HEK293 (cell line): ENCODE results near the gene NUP85.

ENCODE experiments used
- CTCF ChIA-PET: fragments of 350-600 bp; formaldehyde crosslinking; extraction: SDS; loops from one replicate; lab custom pipeline; 2021; ENCODE audit warnings: antibody characterized with exemption; lab: Yijun Ruan, JAX
- POLR2A ChIA-PET: fragments of 300-600 bp; formaldehyde crosslinking; extraction: SDS; loops from one replicate; lab custom pipeline; 2020; ENCODE audit warnings: antibody characterized with exemption, inconsistent platforms; lab: Yijun Ruan, JAX
- H3K27ac ChIP-seq: fragments of 200-500 bp; sonication (Bioruptor generic); 2 replicates; pipeline ENCODE4 v1.5.1; 2014; ENCODE audit warnings: low read depth, low read length, control low read depth, inconsistent platforms; ENCODE audit errors: extremely low read depth
- H3K36me3 ChIP-seq, 2 experiments: fragments of 200-500 bp in 1 of 2; sonication (Bioruptor generic) in 1 of 2; 1 replicate in 1 of 2; 2 replicates in 1 of 2; pipeline ENCODE4 v1.5.1; 2014 to 2017; ENCODE audit warnings: inconsistent platforms in 2 of 2, low read length in 2 of 2; ENCODE audit not compliant: control insufficient read depth in 2 of 2, insufficient read depth in 1 of 2
- H3K4me1 ChIP-seq: fragments of 200-500 bp; sonication (Bioruptor generic); 2 replicates; pipeline ENCODE4 v1.5.1; 2014; ENCODE audit warnings: mild to moderate bottlenecking, low read length, inconsistent platforms; ENCODE audit not compliant: control insufficient read depth, insufficient read depth
- H3K4me3 ChIP-seq: 2 replicates; pipeline ENCODE4 v1.5.1; 2011; ENCODE audit warnings: low read depth, mild to moderate bottlenecking, control low read depth, low read length, moderate library complexity
- H3K9me3 ChIP-seq: fragments of 200-500 bp; sonication (Bioruptor generic); 2 replicates; pipeline ENCODE4 v1.5.1; 2014; ENCODE audit warnings: low read depth, low read length, inconsistent platforms; ENCODE audit not compliant: control insufficient read depth, insufficient read depth
- BCL11B ChIP-seq: fragments of 450-650 bp; formaldehyde crosslinking; IDR thresholded peaks from 2 replicates; pipeline ENCODE4 v1.5.1; 2016; ENCODE audit warnings: low read depth, missing biosample characterization, missing genetic modification characterization
- HOXC10 ChIP-seq: sonication (generic); formaldehyde crosslinking; IDR thresholded peaks from 2 replicates; pipeline ENCODE4 v1.8.1; 2023; ENCODE audit warnings: mild to moderate bottlenecking, missing genetic modification reagents
- KLF1 ChIP-seq: fragments of 450-650 bp; formaldehyde crosslinking; IDR thresholded peaks from 2 replicates; pipeline ENCODE4 v1.5.1; 2016; ENCODE audit warnings: missing biosample characterization, missing genetic modification characterization
- YY1 ChIP-seq: fragments of 450-650 bp; formaldehyde crosslinking; IDR thresholded peaks from 2 replicates; pipeline ENCODE4 v1.5.1; 2018; ENCODE audit warnings: missing biosample characterization, missing genetic modification characterization
- ZFP41 ChIP-seq: fragments of 450-650 bp; formaldehyde crosslinking; IDR thresholded peaks from 2 replicates; pipeline ENCODE4 v1.5.1; 2016; ENCODE audit warnings: missing biosample characterization, missing genetic modification characterization, borderline replicate concordance
- ZNF184 ChIP-seq: fragments of 450-650 bp; IDR thresholded peaks from 2 replicates; pipeline ENCODE4 v1.5.1; 2018; ENCODE audit warnings: missing biosample characterization, mild to moderate bottlenecking, missing genetic modification characterization
- ZNF248 ChIP-seq: fragments of 450-650 bp; formaldehyde crosslinking; IDR thresholded peaks from 2 replicates; pipeline ENCODE4 v1.5.1; 2017; ENCODE audit warnings: missing biosample characterization, missing genetic modification characterization
- ZNF26 ChIP-seq: fragments of 450-650 bp; formaldehyde crosslinking; IDR thresholded peaks from 2 replicates; pipeline ENCODE4 v1.5.1; 2016; ENCODE audit warnings: missing biosample characterization, missing genetic modification characterization
- ZNF488 ChIP-seq: fragments of 450-650 bp; formaldehyde crosslinking; IDR thresholded peaks from 2 replicates; pipeline ENCODE4 v1.5.1; 2016; ENCODE audit warnings: missing biosample characterization, missing genetic modification characterization
- ZNF558 ChIP-seq: fragments of 450-650 bp; formaldehyde crosslinking; IDR thresholded peaks from 2 replicates; pipeline ENCODE4 v1.5.1; 2016; ENCODE audit warnings: missing biosample characterization, missing genetic modification characterization
- ZNF561 ChIP-seq: fragments of 450-650 bp; IDR thresholded peaks from 2 replicates; pipeline ENCODE4 v1.5.1; 2018; ENCODE audit warnings: missing biosample characterization, missing genetic modification characterization, borderline replicate concordance
- ZNF600 ChIP-seq: fragments of 450-650 bp; formaldehyde crosslinking; IDR thresholded peaks from 2 replicates; pipeline ENCODE4 v1.5.1; 2016; ENCODE audit warnings: missing biosample characterization, missing genetic modification characterization
- ZNF624 ChIP-seq: fragments of 450-650 bp; formaldehyde crosslinking; IDR thresholded peaks from 2 replicates; pipeline ENCODE4 v1.5.1; 2017; ENCODE audit warnings: missing biosample characterization, missing genetic modification characterization
- ZNF792 ChIP-seq: fragments of 450-650 bp; formaldehyde crosslinking; IDR thresholded peaks from 2 replicates; pipeline ENCODE4 v1.5.1; 2016; ENCODE audit warnings: missing biosample characterization, missing genetic modification characterization
- ZXDB ChIP-seq: fragments of 450-650 bp; formaldehyde crosslinking; IDR thresholded peaks from 2 replicates; pipeline ENCODE4 v1.5.1; 2016; ENCODE audit warnings: missing biosample characterization, missing genetic modification characterization
- TF ChIP-seq, protein P1 (sequence below): fragments of 450-650 bp; formaldehyde crosslinking; IDR thresholded peaks from 2 replicates; pipeline ENCODE4 v1.5.1; 2016; ENCODE audit warnings: missing biosample characterization, missing genetic modification characterization
- TF ChIP-seq, protein P2 (sequence below): fragments of 450-650 bp; formaldehyde crosslinking; IDR thresholded peaks from 2 replicates; pipeline ENCODE4 v1.5.1; 2016; ENCODE audit warnings: missing biosample characterization, missing genetic modification characterization
- TF ChIP-seq, protein P3 (sequence below): sonication (generic); formaldehyde crosslinking; IDR thresholded peaks from 2 replicates; pipeline ENCODE4 v1.8.1; 2022; ENCODE audit warnings: mild to moderate bottlenecking, moderate library complexity, missing genetic modification reagents

NUP85 gene

GRCh38 chr17:75168998-75169397 lies 36.5 kb upstream of the NUP85 start:
- TF ChIP-seq, protein P1, sequence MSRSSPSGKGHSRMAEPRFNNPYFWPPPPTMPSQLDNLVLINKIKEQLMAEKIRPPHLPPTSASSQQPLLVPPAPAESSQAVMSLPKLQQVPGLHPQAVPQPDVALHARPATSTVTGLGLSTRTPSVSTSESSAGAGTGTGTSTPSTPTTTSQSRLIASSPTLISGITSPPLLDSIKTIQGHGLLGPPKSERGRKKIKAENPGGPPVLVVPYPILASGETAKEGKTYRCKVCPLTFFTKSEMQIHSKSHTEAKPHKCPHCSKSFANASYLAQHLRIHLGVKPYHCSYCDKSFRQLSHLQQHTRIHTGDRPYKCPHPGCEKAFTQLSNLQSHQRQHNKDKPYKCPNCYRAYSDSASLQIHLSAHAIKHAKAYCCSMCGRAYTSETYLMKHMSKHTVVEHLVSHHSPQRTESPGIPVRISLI (tag by site-specific recombination): peak; percentile 70; the same call in 1 of the 2 replicates
- TF ChIP-seq ZNF558 (tag by site-specific recombination): no peak
- peak; percentile 59; the same call in 1 of the 2 replicates for TF ChIP-seq BCL11B
- Histone ChIP-seq H3K4me1 (no peaks in the 10 kb centered on the region), H3K9me3 (no peaks in the 10 kb centered on the region), H3K27ac (0 out of 2 replicates have a peak overlapping the region, but pooled peaks have one; percentile 41), H3K36me3 (peaks cover 84 to 88% of the 10 kb centered on the region in 2 experiments), H3K4me3 (no peak overlapping the region)
- CTCF ChIA-PET: interaction anchor here (0.7 to 8.1 kb wide), 5 partner anchors 33 to 122 kb away, joined by 3 to 103 read pairs (median 3); partner anchors contain the start of gene ATP5PD
- POLR2A ChIA-PET: interaction anchor here (5.4 kb wide), 1 partner anchor 14 kb away, joined by 39 read pairs; the partner anchor contains the start of gene JPT1

GRCh38 chr17:75173526-75173925 lies 32.0 kb upstream of the NUP85 start:
- H3K9me3 ChIP-seq: no peaks in the 10 kb centered on the region
- TF ChIP-seq ZNF184 (no peak), ZNF624 (tag by site-specific recombination) (no peak), ZNF792 (tag by site-specific recombination) (no peak), ZXDB (tag by site-specific recombination) (no peak), HOXC10 (CRISPR knock-in tag) (no peak), YY1 (tag by site-specific recombination) (no peak)
- TF ChIP-seq, protein P2, sequence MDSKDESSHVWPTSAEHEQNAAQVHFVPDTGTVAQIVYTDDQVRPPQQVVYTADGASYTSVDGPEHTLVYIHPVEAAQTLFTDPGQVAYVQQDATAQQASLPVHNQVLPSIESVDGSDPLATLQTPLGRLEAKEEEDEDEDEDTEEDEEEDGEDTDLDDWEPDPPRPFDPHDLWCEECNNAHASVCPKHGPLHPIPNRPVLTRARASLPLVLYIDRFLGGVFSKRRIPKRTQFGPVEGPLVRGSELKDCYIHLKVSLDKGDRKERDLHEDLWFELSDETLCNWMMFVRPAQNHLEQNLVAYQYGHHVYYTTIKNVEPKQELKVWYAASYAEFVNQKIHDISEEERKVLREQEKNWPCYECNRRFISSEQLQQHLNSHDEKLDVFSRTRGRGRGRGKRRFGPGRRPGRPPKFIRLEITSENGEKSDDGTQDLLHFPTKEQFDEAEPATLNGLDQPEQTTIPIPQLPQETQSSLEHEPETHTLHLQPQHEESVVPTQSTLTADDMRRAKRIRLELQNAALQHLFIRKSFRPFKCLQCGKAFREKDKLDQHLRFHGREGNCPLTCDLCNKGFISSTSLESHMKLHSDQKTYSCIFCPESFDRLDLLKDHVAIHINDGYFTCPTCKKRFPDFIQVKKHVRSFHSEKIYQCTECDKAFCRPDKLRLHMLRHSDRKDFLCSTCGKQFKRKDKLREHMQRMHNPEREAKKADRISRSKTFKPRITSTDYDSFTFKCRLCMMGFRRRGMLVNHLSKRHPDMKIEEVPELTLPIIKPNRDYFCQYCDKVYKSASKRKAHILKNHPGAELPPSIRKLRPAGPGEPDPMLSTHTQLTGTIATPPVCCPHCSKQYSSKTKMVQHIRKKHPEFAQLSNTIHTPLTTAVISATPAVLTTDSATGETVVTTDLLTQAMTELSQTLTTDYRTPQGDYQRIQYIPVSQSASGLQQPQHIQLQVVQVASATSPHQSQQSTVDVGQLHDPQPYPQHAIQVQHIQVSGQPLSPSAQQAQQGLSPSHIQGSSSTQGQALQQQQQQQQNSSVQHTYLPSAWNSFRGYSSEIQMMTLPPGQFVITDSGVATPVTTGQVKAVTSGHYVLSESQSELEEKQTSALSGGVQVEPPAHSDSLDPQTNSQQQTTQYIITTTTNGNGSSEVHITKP (tag by site-specific recombination): no peak
- ChIA-PET POLR2A (interaction anchor here (0.7 to 2.4 kb wide), 3 partner anchors 10 to 43 kb away, joined by 3 to 9 read pairs (median 4); partner anchors contain the start of gene SUMO2), CTCF (interaction anchor here (0.6 to 8.1 kb wide), 7 partner anchors 15 to 238 kb away, joined by 3 to 103 read pairs (median 5); partner anchors contain the start of gene JPT1)
- H3K4me3 ChIP-seq: no peak overlapping the region
- H3K4me1 ChIP-seq: no peaks in the 10 kb centered on the region
- peaks cover 93 to 97% of the 10 kb centered on the region in 2 experiments for H3K36me3 ChIP-seq
- no peak overlapping the region; the same call in 1 of the 2 replicates for H3K27ac ChIP-seq

DNA sequence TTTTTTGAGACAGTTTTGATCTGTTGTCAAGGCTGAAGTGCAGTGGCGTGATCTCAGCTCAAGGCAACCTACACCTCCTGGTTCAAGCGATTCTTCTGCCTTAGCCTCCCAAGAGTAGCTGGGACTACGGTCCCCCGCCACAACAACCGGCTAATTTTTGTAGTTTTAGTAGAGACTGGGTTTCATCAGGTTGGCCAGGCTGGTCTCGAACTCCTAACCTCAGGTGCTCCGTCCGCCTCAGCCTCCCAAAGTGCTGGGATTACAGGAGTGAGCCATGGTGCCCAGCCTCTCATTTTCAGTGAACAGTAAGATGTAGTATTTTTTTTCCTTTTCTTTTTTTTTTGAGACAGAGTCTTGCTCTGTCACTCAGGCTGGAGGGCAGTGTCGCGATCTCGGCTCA lies 30.5 kb upstream of the NUP85 start:
- TF ChIP-seq ZNF561 (tag by site-specific recombination) (no peak), ZNF600 (tag by site-specific recombination) (0 out of 2 replicates have a peak, but pooled peaks have one; percentile 9)
- Histone ChIP-seq H3K9me3 (no peaks in the 10 kb centered on the region), H3K4me1 (no peaks in the 10 kb centered on the region), H3K4me3 (no peak overlapping the region), H3K27ac (no peak overlapping the region), H3K36me3 (peaks cover 95 to 98% of the 10 kb centered on the region in 2 experiments)
- POLR2A ChIA-PET: interaction anchor here (2.4 kb wide), 1 partner anchor 8 kb away, joined by 9 read pairs; the partner anchor contains the start of gene SUMO2
- CTCF ChIA-PET: interaction anchor here (0.7 to 8.1 kb wide), 8 partner anchors 14 to 162 kb away, joined by 3 to 103 read pairs (median 6); partner anchors contain the start of genes GGA3 and MRPS7

- H3K4me1 ChIP-seq: peaks cover 2% of the 10 kb centered on the region; the same call in 1 of the 2 replicates
- CTCF ChIA-PET: interaction anchor here (0.6 to 1.3 kb wide), 5 partner anchors 10 to 63 kb away, joined by 3 to 7 read pairs (median 5); partner anchors contain the start of gene NT5C
- POLR2A ChIA-PET: interaction anchor here (0.6 kb wide), 1 partner anchor 13 kb away, joined by 3 read pairs; no protein-coding TSS in a partner anchor
- peaks cover 90 to 94% of the 10 kb centered on the region in 2 experiments for H3K36me3 ChIP-seq
- no peak overlapping the region for H3K4me3 ChIP-seq
- H3K27ac ChIP-seq: peak overlapping the region; percentile 27; the same call in 1 of the 2 replicates
- H3K9me3 ChIP-seq: no peaks in the 10 kb centered on the region
- no peak for TF ChIP-seq ZNF26 (tag by site-specific recombination)
- TF ChIP-seq KLF1 (tag by site-specific recombination): no peak
- TF ChIP-seq ZNF488: no peak
- no peak for TF ChIP-seq ZNF184
- TF ChIP-seq, protein P3, sequence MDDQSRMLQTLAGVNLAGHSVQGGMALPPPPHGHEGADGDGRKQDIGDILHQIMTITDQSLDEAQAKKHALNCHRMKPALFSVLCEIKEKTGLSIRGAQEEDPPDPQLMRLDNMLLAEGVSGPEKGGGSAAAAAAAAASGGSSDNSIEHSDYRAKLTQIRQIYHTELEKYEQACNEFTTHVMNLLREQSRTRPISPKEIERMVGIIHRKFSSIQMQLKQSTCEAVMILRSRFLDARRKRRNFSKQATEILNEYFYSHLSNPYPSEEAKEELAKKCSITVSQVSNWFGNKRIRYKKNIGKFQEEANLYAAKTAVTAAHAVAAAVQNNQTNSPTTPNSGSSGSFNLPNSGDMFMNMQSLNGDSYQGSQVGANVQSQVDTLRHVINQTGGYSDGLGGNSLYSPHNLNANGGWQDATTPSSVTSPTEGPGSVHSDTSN (CRISPR knock-in tag): no peak
- TF ChIP-seq ZNF248 (tag by site-specific recombination): no peak
- TF ChIP-seq ZFP41 (tag by site-specific recombination): no peak
Observed at GRCh38 chr17:75176625-75177024, 28.9 kb upstream of the NUP85 start.
